Endothelial cell of umbilical vein (primary cell): ENCODE measurements around the gene SVOP. TPM values are rescaled to one million over a fixed set of nuclear protein-coding genes. Genes with fewer than 3 reads are reported as not detected.

Experiments
- BruUV-seq: library from RNA; stranded (reverse); fragments of 400-500 nt; replicated peaks from 2 replicates; lab custom pipeline; 2021; lab: Mats Ljungman, UMichigan
- CTCF ChIA-PET: fragments of 300-600, 350-600 bp; sonication (Branson Sonifier 250); formaldehyde crosslinking; loops from one replicate; lab custom pipeline; 2021; ENCODE audit warnings: antibody characterized with exemption, inconsistent platforms; lab: Charles Lee
- POLR2A ChIA-PET: fragments of 300-600, 350-600 bp; sonication (Branson Sonifier 250); formaldehyde crosslinking; loops from one replicate; lab custom pipeline; 2021; ENCODE audit warnings: antibody characterized with exemption, inconsistent platforms; lab: Charles Lee
- DNase-seq: peaks from one replicate; pipeline ENCODE4 v3.0.0-alpha.2; 2011; ENCODE audit warnings: low read depth, low spot score
- FAIRE-seq: peaks from 2 replicates; lab custom pipeline; 2011; peaks lifted over from hg19 to GRCh38; lab: Jason Lieb, UNC
- H2AFZ ChIP-seq: 2 replicates; pipeline ENCODE4 v1.6.0; 2012; ENCODE audit warnings: low read depth, low read length, control low read depth, inconsistent platforms
- H3K27ac ChIP-seq: 2 replicates; pipeline ENCODE4 v1.5.1; 2011; ENCODE audit warnings: low read depth, mild to moderate bottlenecking, control low read depth, low read length, moderate library complexity; ENCODE audit not compliant: insufficient read depth
- H3K27me3 ChIP-seq, 2 experiments: 2 replicates each; pipeline versions ENCODE4 v1.6.0 to v1.6.1; 2011; ENCODE audit warnings: low read length in 2 of 2, mixed read lengths in 1 of 2; ENCODE audit not compliant: control insufficient read depth in 2 of 2, insufficient read depth in 2 of 2
- H3K36me3 ChIP-seq, 2 experiments: 2 replicates in 1 of 2; 3 replicates in 1 of 2; pipeline ENCODE4 v1.5.1; 2011; ENCODE audit warnings: low read length in 2 of 2, mild to moderate bottlenecking in 1 of 2, moderate library complexity in 1 of 2; ENCODE audit not compliant: control insufficient read depth in 2 of 2, insufficient read depth in 2 of 2; ENCODE audit errors: extremely low read depth in 1 of 2
- H3K4me1 ChIP-seq: 3 replicates; pipeline ENCODE4 v1.5.1; 2011; ENCODE audit warnings: mild to moderate bottlenecking, low read length; ENCODE audit not compliant: control insufficient read depth, insufficient read depth; ENCODE audit errors: extremely low read depth
- H3K4me2 ChIP-seq: 2 replicates; pipeline ENCODE4 v1.6.1; 2011; ENCODE audit warnings: low read length, control low read depth, mixed read lengths; ENCODE audit not compliant: insufficient read depth
- H3K4me3 ChIP-seq, 3 experiments: fragments of 200-600 bp in 1 of 3; sonication (generic), shearing (Covaris generic) in 1 of 3; replicated peaks in 1 of 3; 2 replicates each; pipeline ENCODE4 v1.5.1; 2011 to 2016; ENCODE audit warnings: control low read depth in 3 of 3, low read length in 3 of 3, mild to moderate bottlenecking in 2 of 3, inconsistent platforms in 1 of 3, low read depth in 1 of 3, moderate library complexity in 1 of 3; ENCODE audit not compliant: insufficient read depth in 1 of 3
- H3K79me2 ChIP-seq: 2 replicates; pipeline ENCODE4 v1.6.0; 2012; ENCODE audit warnings: low read length, inconsistent platforms; ENCODE audit not compliant: control insufficient read depth, insufficient read depth
- H3K9ac ChIP-seq: replicated peaks from 2 replicates; pipeline ENCODE3; 2011; ENCODE audit warnings: low read length, control low read depth; ENCODE audit not compliant: insufficient read depth; ENCODE audit errors: extremely low read depth
- H3K9me1 ChIP-seq: replicated peaks from 3 replicates; pipeline ENCODE4 v1.6.0; 2011; ENCODE audit warnings: mild to moderate bottlenecking, low read length; ENCODE audit not compliant: control insufficient read depth, insufficient read depth; ENCODE audit errors: extremely low read depth
- H3K9me3 ChIP-seq: replicated peaks from 2 replicates; pipeline ENCODE4 v1.5.1; 2012; ENCODE audit warnings: low read length, inconsistent platforms; ENCODE audit not compliant: control insufficient read depth, insufficient read depth
- H4K20me1 ChIP-seq: replicated peaks from 2 replicates; pipeline ENCODE3; 2011; ENCODE audit warnings: mild to moderate bottlenecking, low read length; ENCODE audit not compliant: control insufficient read depth, insufficient read depth; ENCODE audit errors: extremely low read depth
- CTCF ChIP-seq, 2 donors: IDR thresholded peaks; 1 replicate in 1 of 2; 2 replicates in 1 of 2; pipeline ENCODE4 v1.5.1; 2011; ENCODE audit warnings: low read length in 2 of 2, mild to moderate bottlenecking in 2 of 2, moderate library complexity in 2 of 2, control low read depth in 1 of 2, inconsistent platforms in 1 of 2, low read depth in 1 of 2; ENCODE audit not compliant: insufficient read depth in 1 of 2; ENCODE audit errors: extremely low read depth in 1 of 2
- EZH2 ChIP-seq: IDR thresholded peaks from 2 replicates; pipeline ENCODE4 v1.6.1; 2012; ENCODE audit warnings: borderline replicate concordance, low read depth, mild to moderate bottlenecking, moderate library complexity, low read length, inconsistent platforms; ENCODE audit not compliant: severe bottlenecking
- FOS ChIP-seq: IDR thresholded peaks from 2 replicates; pipeline ENCODE4 v1.6.1; 2011; ENCODE audit warnings: mild to moderate bottlenecking, low read length, moderate library complexity, borderline replicate concordance; ENCODE audit not compliant: insufficient read depth
- GATA2 ChIP-seq: IDR thresholded peaks from 2 replicates; pipeline ENCODE4 v1.7.0; 2011; ENCODE audit warnings: low read depth, mild to moderate bottlenecking, moderate library complexity, mixed read lengths, low read length; ENCODE audit not compliant: insufficient read length, insufficient read depth
- JUN ChIP-seq: IDR thresholded peaks from 2 replicates; pipeline ENCODE4 v1.6.1; 2011; ENCODE audit warnings: borderline replicate concordance, low read depth; ENCODE audit not compliant: insufficient read length, insufficient read depth
- MYC ChIP-seq: IDR thresholded peaks from one replicate; pipeline ENCODE4 v1.6.1; 2011; ENCODE audit warnings: mild to moderate bottlenecking, low read depth, low read length
- POLR2A ChIP-seq: IDR thresholded peaks from 2 replicates; pipeline ENCODE4 v1.6.1; 2012; ENCODE audit warnings: low read depth, mild to moderate bottlenecking, control low read depth, low read length
- POLR2AphosphoS5 ChIP-seq: IDR thresholded peaks from 2 replicates; pipeline ENCODE4 v1.6.1; 2012; ENCODE audit warnings: low read depth, mild to moderate bottlenecking, control low read depth, low read length, moderate library complexity; ENCODE audit not compliant: insufficient read depth
- dilution Hi-C: fragments of 300-500 bp; cut with MboI; formaldehyde crosslinking; loops from one replicate; pipeline ENCODE4 v1.15.0; 2019; ENCODE audit warnings: low sequenced_read_pairs; ENCODE audit not compliant: extremely low pct_ligation_motif_present
- intact Hi-C: fragments of 100-400 bp; cut with micrococcal nuclease; formaldehyde crosslinking; loops from one replicate; pipeline ENCODE4 v1.10.0; 2022
- polyA plus RNA-seq, 4 experiments: library from polyadenylated mRNA; depleted of rRNA in 3 of 4; stranded (reverse) in 3 of 4; unstranded in 1 of 4; fragments of >200 nt; gene quantifications; 2 replicates each; pipeline versions ENCODE4 v1.2.1 to v1.2.3, GENCODE V29; 2011 to 2012; ENCODE audit warnings: missing spikeins in 1 of 4
- total RNA-seq: library from RNA; stranded (reverse); gene quantifications from 2 replicates; pipeline ENCODE4 v1.2.3, GENCODE V29; 2021
- TF ChIP-seq, protein P1 (sequence below): IDR thresholded peaks from 2 replicates; pipeline ENCODE4 v1.6.1; 2011; ENCODE audit not compliant: insufficient read depth, insufficient read length

SVOP gene
- total and polyA plus RNA-seq, 2 donors (not counting 3 experiments of a cell fraction or from before 2014, with no cell fraction given), result not detected

DNA sequence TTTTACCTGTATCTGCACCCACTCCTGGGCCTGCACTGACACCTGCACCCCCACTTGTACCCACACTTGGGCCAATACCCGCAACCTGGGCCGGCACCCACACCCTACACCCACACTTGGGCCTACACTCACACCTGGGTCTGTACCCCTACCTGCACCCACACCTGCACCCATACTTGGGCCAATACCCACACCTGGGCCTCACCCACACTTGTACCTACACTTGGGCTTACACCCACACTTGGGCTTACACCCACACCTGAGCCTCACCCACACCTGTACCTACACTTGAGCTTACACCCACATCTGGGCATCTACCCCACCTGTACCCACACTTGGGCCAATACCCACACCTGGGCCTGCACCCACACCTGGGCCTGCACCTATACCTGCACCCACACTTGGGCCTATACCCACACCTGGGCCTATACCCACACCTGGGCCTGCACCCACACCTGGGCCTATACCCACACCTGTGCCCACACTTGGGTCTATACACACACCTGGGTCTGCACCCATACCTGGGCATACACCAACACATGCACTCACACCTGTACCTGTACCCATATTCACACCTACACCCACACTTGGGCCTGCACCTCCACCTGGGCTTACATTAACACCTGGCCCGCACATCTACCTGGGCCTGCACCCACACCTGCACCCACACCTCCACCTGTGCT lies 101.8 kb downstream of the SVOP start:
- Histone ChIP-seq H3K9me1 (no peaks in the 10 kb centered on the region), H3K9me3 (no peaks in the 10 kb centered on the region), H3K9ac (no peak overlapping the region), H3K27me3 (no peaks in the 10 kb centered on the region), H3K4me2 (no peak overlapping the region), H4K20me1 (no peaks in the 10 kb centered on the region), H3K36me3 (no peaks in the 10 kb centered on the region), H3K79me2 (no peaks in the 10 kb centered on the region), H2AFZ (no peak overlapping the region), H3K4me1 (no peaks in the 10 kb centered on the region), H3K4me3 (no peak overlapping the region), H3K27ac (no peak overlapping the region)
- dilution Hi-C loops (no loop called here), intact Hi-C loops (no loop called here)
- TF ChIP-seq POLR2A (no peak), EZH2 (no peak)
- BruUV-seq, result no TSS peak
- FAIRE-seq, result no peak
- no peak for DNase-seq
- ChIA-PET POLR2A (no interaction called here), CTCF (no interaction called here)

- Histone ChIP-seq H3K36me3 (no peaks in the 10 kb centered on the region), H3K27ac (no peak overlapping the region), H3K9me1 (no peaks in the 10 kb centered on the region), H3K9ac (no peak overlapping the region), H3K4me1 (no peaks in the 10 kb centered on the region), H3K4me2 (no peak overlapping the region), H3K9me3 (no peaks in the 10 kb centered on the region), H2AFZ (no peak overlapping the region), H4K20me1 (no peaks in the 10 kb centered on the region), H3K27me3 (peaks cover 0 to 1% of the 10 kb centered on the region in 2 experiments), H3K79me2 (no peaks in the 10 kb centered on the region), H3K4me3 (no peak overlapping the region)
- POLR2A ChIA-PET, result no interaction called here
- dilution Hi-C loops, result no loop called here
- CTCF ChIA-PET, result no interaction called here
- DNase-seq (no peak), FAIRE-seq (no peak)
- intact Hi-C loops, result no loop called here
- TF ChIP-seq POLR2A, result no peak
- TF ChIP-seq EZH2, result no peak
- no peak for TF ChIP-seq FOS
- TF ChIP-seq JUN, result no peak
- TF ChIP-seq POLR2AphosphoS5, result no peak
- no peak for TF ChIP-seq CTCF (IDR thresholded peaks at IDR 0.05; ENCODE audit: extremely low read depth in 1 of 2, insufficient read depth in 1 of 2, low read depth in 1 of 2, low read length in 2 of 2)
- TF ChIP-seq, protein P1, sequence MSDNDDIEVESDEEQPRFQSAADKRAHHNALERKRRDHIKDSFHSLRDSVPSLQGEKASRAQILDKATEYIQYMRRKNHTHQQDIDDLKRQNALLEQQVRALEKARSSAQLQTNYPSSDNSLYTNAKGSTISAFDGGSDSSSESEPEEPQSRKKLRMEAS, result no peak
- TF ChIP-seq MYC, result no peak
- TF ChIP-seq GATA2, result no peak
- no TSS peak for BruUV-seq
Observed at GRCh38 chr12:108918206-108918605, 102.7 kb downstream of the SVOP start.
